ENCODE measurements around the gene CYB5R3.

Gene CYB5R3

GRCh38 chr22:42649246-42650099 lies at the start of gene CYB5R3:
CYB5R3 (minus strand) TSS chr22:42649392; CDS start chr22:42649315, 77 bp downstream.
- peak; percentile 64 for DNase-seq (ENCODE audit: low read depth)

DNA sequence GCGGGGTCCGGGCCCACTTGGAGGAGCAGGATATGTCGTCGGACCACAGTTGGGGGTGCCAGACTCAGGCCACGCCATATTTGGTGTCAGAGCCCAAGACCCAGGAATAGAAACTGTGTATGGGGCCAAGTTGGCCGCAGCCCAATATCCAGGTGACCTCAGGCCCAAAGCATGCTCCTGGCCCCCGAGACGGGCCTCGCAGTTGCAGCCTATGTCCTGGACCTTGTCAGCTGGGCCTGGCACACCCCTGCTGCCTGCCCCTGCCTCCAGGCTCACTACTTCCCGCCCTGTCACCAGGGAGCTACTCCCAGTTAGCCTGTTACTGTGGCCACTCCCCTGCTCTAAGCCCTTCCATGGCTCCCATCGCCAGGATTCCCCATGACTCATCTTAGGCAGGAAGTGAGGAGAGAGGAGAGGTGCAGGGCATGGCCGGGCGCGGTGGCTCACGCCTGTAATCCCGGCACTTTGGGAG lies 48.4 kb upstream of the CYB5R3 start:
- no peak for DNase-seq (ENCODE audit: low read depth)

GRCh38 chr22:42696331-42696967 lies 47.3 kb upstream of the CYB5R3 start:
- DNase-seq (ENCODE audit: low read depth): no peak

DNA sequence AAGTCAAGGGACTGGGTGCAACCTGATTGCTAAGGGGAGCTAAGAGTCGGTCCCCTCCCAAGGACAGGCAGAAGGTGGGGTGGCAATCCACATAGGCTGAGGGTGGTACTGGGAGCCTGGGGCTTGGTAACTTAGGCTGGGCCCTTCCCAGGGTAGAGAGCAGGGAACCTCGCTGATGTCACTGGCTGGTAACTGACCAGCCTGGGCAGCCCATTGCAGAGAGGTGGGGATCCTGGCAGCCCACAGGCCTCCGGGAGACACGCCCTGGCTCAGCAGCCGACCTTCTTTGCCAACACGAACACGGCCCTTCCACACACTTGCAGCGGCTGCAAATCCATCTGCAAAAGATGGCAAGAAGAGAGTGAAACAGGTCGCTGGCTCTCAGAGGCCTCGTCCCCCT lies 46.1 kb upstream of the CYB5R3 start:
- DNase-seq (ENCODE audit: low read depth): no peak

- DNase-seq (ENCODE audit: low read depth): no peak
Measured at GRCh38 chr22:42693763-42694683, 44.8 kb upstream of the CYB5R3 start.

DNA sequence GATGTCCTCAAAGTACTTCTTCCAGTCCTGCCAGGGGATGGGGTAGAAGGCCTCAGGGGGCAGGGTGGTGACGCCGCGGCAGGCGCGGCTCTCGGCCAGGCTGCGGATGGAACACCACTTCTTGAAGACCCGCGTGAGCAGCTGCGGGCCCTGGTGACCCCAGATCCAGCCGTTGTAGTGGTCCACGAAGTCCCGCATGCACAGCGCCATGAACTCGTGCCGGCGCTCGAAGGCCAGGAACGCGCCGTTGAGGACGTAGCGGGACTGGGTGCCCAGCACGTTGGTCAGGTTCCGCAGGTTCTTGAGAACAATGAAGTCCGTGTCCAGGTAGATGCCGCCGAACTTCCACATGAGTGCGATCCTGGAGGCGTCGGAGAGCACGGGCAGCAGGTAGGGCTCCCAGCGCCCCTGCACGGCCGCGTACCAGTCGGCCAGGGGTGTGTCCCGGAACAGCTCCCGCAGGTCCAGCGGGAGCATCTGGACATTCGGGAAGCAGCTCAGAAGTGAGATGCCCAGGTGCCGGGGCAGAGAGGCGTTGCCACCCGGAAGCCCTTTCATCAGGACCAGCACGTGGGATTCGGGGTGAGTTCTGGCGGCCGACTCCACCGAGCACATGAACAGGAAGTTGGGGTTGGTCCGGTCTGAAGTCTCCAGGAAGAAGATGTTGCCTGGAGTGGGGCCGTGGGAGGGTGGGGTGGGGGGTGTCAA lies 44.0 kb upstream of the CYB5R3 start:
- no peak for DNase-seq (ENCODE audit: low read depth)

GRCh38 chr22:42692239-42693054 lies 43.3 kb upstream of the CYB5R3 start:
- DNase-seq (ENCODE audit: low read depth): no peak

DNA sequence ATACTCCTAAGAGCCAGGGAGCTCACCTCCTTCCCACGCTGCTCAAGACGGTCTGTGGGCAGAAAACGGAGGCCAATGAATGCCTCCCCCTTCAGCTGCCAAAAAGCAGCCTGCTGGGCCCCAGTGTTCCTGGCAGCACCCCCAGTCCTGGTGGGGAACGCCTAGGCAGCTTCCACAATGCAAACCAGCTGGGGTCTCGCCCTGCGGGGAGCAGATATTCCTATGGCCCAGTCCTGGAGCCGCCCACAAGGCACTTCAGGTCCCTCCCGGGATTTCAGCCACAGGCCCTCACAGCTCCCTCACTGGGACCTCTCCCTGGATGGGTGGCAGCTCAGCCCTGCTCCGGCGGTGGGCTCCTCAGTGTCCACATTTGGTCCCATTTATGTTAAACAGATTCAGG lies 42.2 kb upstream of the CYB5R3 start:
- DNase-seq (ENCODE audit: low read depth): no peak

DNA sequence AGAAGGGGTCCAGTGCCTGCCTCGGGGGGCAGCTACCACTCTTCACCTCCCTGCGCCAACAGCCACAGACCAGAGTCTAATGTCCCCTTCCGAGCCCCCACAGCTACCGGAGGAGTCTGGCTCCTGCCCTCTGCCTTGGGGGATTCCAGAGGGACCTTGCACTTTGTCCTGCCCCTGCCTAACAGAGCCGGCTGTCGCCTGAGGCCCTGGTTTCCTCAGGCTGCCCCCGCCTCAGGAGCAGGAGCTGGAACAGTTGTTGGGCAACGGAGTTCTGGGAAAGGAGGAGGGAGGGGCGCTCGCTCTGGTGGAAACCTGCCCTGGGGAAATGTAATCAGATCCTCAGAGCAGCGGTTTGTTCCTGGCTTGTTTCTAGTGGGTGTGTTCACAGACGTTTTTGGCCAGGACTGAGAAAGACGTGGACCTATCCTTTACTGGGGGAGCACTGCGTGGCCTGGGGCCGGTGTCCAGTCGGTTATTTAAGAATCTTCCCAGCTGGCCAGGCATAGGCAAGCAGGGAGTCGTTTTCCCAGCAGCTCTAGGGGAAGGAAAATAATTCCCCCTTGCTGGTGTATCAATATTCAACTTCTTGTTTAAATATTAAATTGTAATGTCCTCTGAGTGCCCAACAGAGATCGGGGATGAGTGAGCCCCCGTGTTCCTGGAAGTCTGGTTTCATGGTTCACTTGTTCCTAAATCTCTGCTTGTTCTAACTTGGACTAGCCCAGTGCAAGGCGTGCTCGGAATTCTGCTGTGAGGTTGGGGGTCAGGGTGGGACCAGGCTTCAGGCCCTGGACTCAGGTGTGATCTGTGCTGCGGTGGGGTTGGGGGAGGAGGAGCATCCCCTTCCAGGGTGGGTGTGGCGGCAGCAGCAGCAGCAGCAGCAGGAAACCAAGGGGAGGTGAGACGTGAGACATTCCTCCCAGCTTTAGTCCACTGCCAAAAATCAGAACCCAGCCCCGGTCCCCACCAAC lies 39.3 kb upstream of the CYB5R3 start:
- DNase-seq (ENCODE audit: low read depth): no peak

DNA sequence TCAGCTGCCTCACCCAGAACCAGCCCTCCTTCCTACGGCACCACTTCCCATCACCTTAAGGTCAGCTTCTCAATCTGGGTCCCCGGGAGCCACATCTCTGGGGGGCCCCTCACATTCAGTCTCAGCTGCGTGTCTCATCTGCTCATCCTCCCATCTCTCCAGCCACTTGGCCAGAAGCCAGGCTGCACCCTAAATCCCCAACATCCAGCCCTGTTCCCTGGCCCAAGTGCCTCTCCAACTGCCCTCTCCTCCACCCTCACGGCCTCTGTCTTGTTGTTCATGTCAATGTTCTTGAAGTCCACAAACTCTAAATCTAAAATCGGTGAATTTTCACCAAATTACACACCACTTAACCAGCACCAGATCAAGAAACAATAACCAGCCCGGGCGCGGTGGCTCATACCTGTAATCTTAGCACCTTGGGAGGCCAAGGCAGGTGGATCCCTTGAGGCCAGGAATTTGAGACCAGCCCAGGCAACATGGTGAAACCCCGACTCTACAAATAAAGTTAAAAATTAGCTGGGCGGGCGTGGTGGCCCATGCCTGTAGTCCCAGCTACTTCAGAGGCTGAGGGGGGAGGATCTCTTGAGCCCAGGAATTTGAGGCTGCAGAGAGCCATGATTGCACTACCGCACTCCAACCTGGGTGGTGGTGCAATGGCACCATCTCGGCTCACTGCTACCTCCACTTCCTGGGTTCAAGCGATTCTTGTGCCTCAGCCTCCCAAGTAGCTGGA lies 37.7 kb upstream of the CYB5R3 start:
- no peak for DNase-seq (ENCODE audit: low read depth)

GRCh38 chr22:42685941-42686653 lies 36.9 kb upstream of the CYB5R3 start:
- DNase-seq (ENCODE audit: low read depth): no peak

GRCh38 chr22:42684462-42685195 lies 35.4 kb upstream of the CYB5R3 start:
- no peak for DNase-seq (ENCODE audit: low read depth)

DNA sequence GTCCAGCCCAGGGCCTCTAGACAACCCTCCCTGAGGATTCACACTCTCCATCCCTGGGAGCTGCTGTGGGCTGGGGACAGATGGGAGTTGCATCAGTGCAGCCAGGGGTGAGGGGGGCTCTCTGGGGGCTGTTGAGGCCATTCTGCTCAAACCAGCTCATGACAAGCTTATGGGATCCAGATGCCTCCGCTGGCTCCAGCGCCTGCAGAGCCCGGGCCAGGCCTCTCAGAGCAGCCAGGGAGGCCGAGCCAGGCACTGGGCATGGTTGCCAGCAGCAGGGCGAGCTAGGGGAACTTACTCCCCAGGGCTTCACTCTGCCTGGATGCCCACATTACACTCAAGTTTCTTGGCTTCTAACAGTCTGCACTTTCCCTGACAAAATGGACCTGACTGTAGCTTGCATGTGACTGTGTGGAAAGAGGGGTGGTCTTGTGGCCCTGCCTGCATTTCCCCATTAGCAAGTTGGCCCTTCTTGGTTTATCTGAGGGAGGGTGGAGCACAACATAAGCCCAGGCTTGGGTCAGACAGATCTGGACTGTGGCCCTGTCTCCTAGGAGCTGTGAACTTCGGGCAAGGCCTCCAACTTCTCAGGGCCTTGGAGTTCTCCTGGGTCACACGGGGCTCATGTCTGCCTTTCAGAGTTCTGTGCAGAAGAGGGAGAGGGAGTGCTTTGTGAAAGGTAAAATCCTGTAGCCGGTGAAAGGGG lies 34.5 kb upstream of the CYB5R3 start:
- no peak for DNase-seq (ENCODE audit: low read depth)

DNA sequence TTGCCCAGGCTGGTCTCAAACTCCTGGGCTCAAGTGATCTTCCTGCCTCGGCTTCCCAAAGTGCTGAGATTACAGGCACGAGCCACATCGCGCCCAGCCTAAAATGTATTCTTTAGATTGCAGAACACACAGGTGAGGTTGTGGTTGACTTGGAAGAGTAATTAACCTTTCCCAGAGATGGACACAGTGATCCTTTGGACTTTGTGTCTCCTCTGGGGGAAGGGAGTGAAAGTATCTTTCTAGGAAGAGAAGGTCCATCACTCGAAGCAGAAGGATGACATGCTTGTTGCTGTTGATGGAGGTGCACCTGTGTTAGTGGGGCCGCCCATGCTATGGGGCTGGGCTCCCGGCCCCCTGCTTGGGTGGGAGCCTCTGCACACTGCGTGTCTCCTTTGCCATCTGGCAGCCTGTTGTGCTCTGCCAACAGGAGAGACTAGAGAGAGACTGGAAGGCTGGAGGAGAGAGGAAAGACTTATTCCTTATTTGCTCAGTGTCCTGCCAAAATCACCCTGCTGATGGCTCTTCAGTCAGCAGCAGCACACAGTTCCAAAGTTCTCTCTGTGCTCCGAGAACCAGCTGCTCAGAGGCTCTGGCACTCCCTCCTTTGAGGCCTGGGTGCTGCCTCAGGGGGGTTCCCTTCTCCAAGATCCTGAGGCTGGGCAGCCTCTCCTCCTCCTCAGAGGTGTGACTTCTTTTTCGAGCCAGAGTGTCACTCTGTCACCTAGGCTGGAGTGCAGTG lies 33.1 kb upstream of the CYB5R3 start:
- DNase-seq (ENCODE audit: low read depth): no peak

- no peak for DNase-seq (ENCODE audit: low read depth)
Measured at GRCh38 chr22:42680648-42681047, 31.5 kb upstream of the CYB5R3 start.

DNA sequence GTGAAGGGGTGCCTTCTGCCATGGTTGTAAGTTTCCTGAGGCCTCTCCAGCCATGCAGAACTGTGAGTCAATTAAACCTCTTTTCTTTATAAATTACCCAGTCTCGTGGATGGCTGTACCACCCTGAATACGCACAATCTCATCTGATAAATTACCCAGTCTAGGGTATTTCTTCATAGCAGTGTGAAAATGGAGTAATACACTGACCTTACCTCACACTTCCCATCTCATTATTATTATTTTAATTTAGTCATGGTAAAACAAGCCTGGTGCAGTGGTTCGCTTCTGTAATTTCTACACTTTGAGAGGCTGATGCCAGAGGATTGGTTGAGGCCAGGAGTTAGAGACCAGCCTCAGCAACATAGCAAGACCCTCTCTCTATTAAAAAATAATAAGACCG lies 30.5 kb upstream of the CYB5R3 start:
- DNase-seq (ENCODE audit: low read depth): no peak
